ENCODE measurements around the gene TYW1.
"Not testable (repeated sequence)": the region's sequence is repeated elsewhere in the genome, so short reads cannot be mapped to it uniquely, and the experiment has no call there.

Gene TYW1

GRCh38 chr7:67130766-67131165, 134.1 kb downstream of the TYW1 start:
- not testable (repeated sequence) for DNase-seq (ENCODE audit: low spot score)

DNA sequence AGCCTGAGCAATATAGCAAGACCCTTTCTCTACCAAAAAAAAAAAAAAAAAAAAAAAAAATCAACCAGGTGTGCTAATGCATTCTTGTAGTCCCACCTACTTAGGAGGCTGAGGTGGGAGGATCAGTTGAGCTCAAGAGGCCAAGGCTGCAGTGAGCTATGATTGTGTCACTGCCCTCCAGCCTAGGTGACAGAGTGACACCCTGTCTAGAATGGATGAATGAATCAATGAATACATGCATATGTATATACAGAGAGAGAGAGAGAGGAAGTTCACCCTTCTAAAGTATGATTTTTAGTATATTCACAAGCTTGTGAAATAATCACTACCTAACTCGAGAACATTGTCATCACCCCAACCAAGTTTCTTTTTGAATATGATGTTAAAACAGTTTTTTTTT, 138.3 kb downstream of the TYW1 start:
- not testable (repeated sequence) for DNase-seq (ENCODE audit: low spot score)

- not testable (repeated sequence) for DNase-seq (ENCODE audit: low spot score)
Measured at GRCh38 chr7:67135617-67136486, 139.2 kb downstream of the TYW1 start.

- not testable (repeated sequence) for DNase-seq (ENCODE audit: low spot score)
Measured at GRCh38 chr7:67137489-67137888, 140.9 kb downstream of the TYW1 start.

GRCh38 chr7:67139876-67140275, 143.2 kb downstream of the TYW1 start:
- not testable (repeated sequence) for DNase-seq (ENCODE audit: low spot score)

DNA sequence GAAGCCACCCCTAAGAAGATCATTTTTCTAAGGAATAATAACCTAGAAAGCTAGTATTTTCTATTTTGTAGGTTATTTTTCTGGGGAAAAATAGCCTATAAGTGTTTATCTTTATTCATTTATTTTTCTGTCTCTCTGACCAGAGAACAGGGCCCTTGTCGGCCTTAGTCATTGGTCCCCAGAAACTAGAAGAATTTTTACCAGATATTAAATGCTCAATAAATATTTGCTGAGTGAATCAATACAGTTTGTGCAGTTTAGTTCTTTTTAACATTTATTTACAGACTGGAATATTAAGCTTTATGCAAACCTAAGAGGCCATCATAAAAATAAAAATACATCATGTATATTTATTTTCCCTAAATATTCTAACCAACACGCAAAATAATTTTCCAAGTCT, 144.4 kb downstream of the TYW1 start:
- not testable (repeated sequence) for DNase-seq (ENCODE audit: low spot score)

DNA sequence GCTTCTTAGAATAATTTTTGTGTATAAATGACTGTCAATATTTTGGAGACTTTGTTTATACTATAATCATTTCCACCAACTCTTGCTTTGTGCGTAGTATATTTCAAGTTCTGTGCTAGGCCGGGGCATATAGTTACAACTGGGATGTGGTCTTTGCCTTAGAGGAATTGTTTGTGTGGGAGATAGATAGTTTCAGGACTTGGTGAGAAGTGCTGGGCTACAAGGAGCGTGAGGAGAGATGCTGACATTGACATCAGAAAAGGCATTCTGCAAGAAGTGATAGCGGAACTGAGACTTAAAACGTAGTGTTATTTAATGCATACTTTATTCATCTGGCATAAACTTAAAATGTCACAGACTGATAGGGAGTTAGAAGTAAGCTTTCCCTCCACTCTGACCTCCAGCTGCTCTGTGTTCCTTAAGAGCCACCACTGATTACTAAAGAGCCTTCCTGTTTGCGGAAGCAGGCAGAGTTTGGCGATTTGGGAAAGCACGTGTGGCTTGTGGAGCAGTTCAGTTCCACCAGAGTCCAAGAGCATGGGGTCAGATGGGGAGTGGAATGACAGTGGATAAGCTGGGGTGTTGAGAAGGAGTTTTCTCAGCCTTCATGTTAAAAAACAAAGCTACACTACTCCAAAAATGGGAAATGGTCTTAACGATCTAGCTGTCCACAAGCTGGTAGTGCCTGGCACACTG, 146.6 kb downstream of the TYW1 start:
- not testable (repeated sequence) for DNase-seq (ENCODE audit: low spot score)

DNA sequence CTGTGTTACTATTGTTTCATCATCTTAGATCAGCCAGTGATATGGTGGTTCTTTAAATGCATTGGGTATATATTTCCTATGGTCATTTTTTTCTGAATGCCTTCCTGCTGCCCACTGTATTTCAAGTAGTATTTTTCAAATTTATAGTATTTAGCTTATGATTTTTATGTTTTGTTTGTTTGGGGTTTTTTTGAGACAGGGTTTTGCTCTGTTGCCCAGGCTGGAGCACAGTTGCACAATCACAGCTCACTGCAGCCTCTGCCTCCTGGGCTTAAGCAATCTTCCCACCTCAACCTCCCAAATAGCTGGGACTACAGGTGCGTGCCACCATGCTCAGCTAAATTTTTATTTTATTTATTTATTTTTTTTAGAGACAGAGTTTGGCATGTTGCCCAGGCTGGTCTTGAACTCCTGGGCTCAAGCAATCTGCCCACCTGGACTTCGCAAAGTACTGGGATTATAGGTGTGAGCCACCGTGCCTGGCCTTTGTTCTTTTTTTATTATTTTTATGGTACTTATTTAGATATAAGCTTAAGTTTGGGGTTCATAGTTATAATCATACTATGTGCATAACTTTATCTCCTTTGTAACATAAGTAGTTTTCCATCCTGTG, 149.1 kb downstream of the TYW1 start:
- DNase-seq (ENCODE audit: low spot score), result not testable (repeated sequence)

- DNase-seq (ENCODE audit: low spot score), result not testable (repeated sequence)
Measured at GRCh38 chr7:67149131-67149530, 152.5 kb downstream of the TYW1 start.

DNA sequence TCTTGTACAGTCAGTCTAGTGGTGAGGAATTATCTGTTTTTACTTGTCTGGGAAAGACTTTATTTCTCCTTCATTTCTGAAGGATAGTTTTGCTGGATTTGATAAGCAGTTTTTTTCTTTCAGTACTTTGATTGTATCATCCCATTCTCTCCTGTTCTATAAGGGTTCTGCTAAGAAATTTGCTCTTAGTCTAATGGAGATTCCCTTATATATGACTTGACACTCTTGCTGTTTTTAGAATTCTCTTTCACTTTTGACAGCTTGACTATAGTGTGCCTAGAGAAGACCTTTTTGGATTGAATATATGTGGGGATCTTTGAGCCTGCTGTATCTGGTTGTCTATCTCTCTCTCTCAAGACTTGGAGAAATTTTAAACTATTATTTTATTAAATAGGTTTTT, 157.7 kb downstream of the TYW1 start:
- DNase-seq (ENCODE audit: low spot score), result not testable (repeated sequence)

- not testable (repeated sequence) for DNase-seq (ENCODE audit: low spot score)
Measured at GRCh38 chr7:67156064-67156463, 159.4 kb downstream of the TYW1 start.

- DNase-seq (ENCODE audit: low spot score), result not testable (repeated sequence)
Measured at GRCh38 chr7:67163285-67163684, 166.7 kb downstream of the TYW1 start.

- not testable (repeated sequence) for DNase-seq (ENCODE audit: low spot score)
Measured at GRCh38 chr7:67171151-67171550, 174.5 kb downstream of the TYW1 start.

DNA sequence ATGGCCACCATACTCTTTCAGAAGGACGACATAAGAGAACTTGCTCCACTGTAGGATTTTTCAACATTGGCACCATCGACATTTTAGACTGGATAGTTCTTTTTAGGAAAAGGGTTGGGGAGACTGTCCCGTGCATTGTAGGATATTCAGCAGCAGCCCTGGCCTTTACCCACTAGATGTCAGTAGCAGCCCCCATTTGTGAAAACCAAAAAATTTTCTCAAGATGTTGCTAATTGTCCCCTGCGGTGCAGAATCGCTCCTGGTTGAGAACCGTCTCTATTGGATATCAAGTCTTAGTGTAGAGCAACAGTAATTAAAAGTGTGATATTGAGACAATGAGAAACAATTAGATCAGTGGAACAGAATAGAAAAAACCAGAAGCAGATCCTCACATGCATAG, 180.1 kb downstream of the TYW1 start:
- not testable (repeated sequence) for DNase-seq (ENCODE audit: low spot score)

DNA sequence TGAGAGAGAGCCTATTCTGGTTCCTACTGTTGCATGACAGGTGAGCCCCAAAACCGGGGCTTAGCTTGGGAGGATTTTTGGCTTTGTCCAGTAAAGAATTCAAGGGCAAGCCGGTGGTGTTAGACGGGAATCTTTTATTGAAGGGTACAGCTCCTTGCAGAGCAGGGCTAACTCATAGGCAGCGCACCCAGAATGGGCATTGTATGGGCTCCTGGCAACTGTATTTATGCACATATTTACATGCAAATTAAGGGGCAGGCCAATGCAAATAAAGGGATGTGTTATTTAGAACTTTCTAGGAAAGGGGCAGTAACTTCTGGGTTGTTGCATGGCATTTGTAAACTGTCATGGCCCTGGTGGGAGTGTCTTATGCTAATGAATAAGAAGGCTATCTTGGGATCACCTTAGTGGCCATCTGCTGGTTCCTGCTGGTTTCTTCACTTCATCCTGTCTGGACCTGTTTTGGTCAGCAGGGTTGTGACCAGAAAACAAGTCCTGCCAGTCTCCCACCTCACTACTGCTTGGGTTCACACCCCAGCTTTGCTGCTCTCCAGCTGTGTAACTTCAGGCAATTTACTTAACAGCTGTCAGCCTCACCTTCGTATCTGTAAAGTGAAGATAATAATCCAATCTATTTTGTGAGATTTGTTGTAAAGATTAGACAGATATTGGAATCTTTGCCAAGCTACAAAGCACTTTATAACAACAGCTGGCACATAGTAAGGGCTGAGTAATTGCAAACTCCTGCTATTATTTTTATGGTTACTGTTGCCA, 182.5 kb downstream of the TYW1 start:
- DNase-seq (ENCODE audit: low spot score), result not testable (repeated sequence)

DNA sequence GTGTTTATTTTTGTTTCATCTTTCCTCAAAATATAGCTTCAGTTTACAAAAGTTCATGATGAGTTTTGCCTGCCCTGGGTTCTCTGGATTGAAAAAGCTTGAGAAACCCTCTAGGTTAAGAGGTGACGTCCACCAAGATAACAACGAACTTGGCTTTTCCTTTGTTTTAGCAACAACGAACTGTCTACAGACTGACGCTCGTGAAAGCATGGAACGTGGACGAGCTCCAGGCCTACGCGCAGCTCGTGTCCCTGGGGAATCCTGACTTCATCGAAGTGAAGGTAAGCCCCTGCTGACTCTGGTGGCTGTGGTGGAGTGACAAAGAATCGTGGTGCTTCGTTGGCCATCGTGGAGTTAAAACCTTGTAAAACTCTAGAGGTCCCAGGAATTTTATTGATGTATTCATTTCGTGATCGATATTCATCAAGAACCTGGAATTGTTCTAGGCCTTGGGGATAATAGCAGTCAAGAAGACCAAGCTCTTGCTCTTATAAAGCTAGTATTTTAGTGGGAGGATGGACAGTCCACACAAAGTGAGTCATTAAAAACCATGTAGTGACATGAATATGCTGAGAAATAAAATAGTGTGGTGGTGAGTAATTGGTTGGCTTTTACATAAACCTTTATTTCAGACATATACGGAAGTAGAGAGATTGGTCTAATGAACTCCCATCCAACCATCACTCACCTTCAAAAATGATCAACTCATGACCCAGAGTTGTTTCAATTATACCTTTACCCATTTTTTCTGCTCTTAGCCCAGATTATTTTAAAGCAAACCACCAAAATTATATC, 186.5 kb downstream of the TYW1 start:
- DNase-seq (ENCODE audit: low spot score), result not testable (repeated sequence)

GRCh38 chr7:67184912-67185659, 188.5 kb downstream of the TYW1 start:
- DNase-seq (ENCODE audit: low spot score), result not testable (repeated sequence)

GRCh38 chr7:67185660-67186129, 189.1 kb downstream of the TYW1 start:
- not testable (repeated sequence) for DNase-seq (ENCODE audit: low spot score)

DNA sequence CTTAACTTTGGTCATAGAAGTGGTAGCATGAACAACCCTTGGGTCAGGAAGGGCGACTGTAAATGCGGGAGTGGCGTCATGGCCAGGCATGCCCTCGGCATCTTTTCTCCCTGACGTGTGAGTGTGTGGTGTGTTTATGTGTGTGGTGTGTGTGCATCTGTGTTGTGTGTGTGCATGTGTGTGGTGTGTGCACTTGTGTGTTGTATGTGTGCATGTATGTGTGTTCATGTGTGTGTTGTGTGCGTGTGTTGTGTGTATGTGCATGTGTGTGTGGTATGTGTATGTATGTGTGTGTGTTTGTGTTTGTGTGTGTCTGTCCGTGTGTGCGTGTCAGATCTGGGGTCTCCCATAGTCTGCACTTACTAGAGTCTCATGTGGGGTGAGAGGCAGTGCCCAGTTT, 192.5 kb downstream of the TYW1 start:
- DNase-seq (ENCODE audit: low spot score), result not testable (repeated sequence)

All from COLO829 (cell line).